Activated naive CD8-positive, alpha-beta T cell treated with anti-CD3 and anti-CD28 coated beads, Interleukin-2, amount 10 ng/mL, durations not matched to agents 7 days and 5 days (primary cell): ENCODE data around the gene STX8. TPM values are rescaled to one million over a fixed set of nuclear protein-coding genes. Genes with fewer than 3 reads are reported as not detected.
A peak's percentile ranks its signal among the peaks of the same experiment; 100 is the strongest.
"Not testable (repeated sequence)": the region's sequence is repeated elsewhere in the genome, so short reads cannot be mapped to it uniquely, and the experiment has no call there.

Source experiments
- ATAC-seq: fragments of 150-1000 bp; cut with Tn5 transposase; one replicate; pipeline ENCODE4 v1.10.0; 2021; ENCODE audit warnings: low read depth, moderate library complexity
- POLR2A ChIA-PET: fragments of 350-600 bp; sonication (Branson Sonifier 250); formaldehyde crosslinking; loops from one replicate; lab custom pipeline; 2021; ENCODE audit warnings: antibody characterized with exemption; lab: Charles Lee
- DNase-seq: peaks from one replicate; pipeline ENCODE4 v3.0.0; 2021
- H3K27ac Mint-ChIP-seq: one replicate; pipeline ENCODE4 v1.8.0; 2022; ENCODE audit warnings: mild to moderate bottlenecking, mixed read lengths
- H3K27me3 Mint-ChIP-seq: one replicate; pipeline ENCODE4 v1.8.0; 2022; ENCODE audit warnings: mild to moderate bottlenecking, moderate library complexity, mixed read lengths
- H3K36me3 Mint-ChIP-seq: one replicate; pipeline ENCODE4 v1.8.0; 2021; ENCODE audit warnings: mild to moderate bottlenecking, mixed read lengths
- H3K4me1 Mint-ChIP-seq: one replicate; pipeline ENCODE4 v1.8.0; 2021; ENCODE audit warnings: mixed read lengths
- H3K4me3 Mint-ChIP-seq: one replicate; pipeline ENCODE4 v1.8.0; 2022; ENCODE audit warnings: mild to moderate bottlenecking, moderate library complexity, mixed read lengths
- H3K9me3 Mint-ChIP-seq: one replicate; pipeline ENCODE4 v1.8.0; 2021; ENCODE audit warnings: mixed read lengths
- total RNA-seq, 2 experiments: library from RNA; stranded (reverse); gene quantifications; one replicate each; pipeline ENCODE4 v1.2.3, GENCODE V29; 2021

Gene STX8
- total RNA-seq, 2 experiments from 2014 or later, result 62.6 to 68.9 TPM

- Mint-ChIP-seq H3K9me3 (no peaks in the 10 kb centered on the region), H3K27ac (peak within 1 kb of the TSS; percentile 87), H3K4me1 (peaks cover 12% of the 10 kb centered on the region), H3K27me3 (peaks cover 3% of the 10 kb centered on the region), H3K4me3 (peak within 1 kb of the TSS; percentile 100), H3K36me3 (peaks cover 2% of the 10 kb centered on the region)
- ATAC-seq, result peak; percentile 64
- DNase-seq, result peak; percentile 73
- POLR2A ChIA-PET, result interaction anchor here (0.8 to 1.3 kb wide), 2 partner anchors 106 to 1193 kb away, joined by 3 to 5 read pairs; no protein-coding TSS in a partner anchor
Observed at GRCh38 chr17:9576521-9577372, 1.1 kb upstream of the STX8 start, which contains the start of gene CFAP52. Gene CFAP52 (plus strand): TSS chr17:9576642. CDS start chr17:9576696, 54 bp downstream.

DNA sequence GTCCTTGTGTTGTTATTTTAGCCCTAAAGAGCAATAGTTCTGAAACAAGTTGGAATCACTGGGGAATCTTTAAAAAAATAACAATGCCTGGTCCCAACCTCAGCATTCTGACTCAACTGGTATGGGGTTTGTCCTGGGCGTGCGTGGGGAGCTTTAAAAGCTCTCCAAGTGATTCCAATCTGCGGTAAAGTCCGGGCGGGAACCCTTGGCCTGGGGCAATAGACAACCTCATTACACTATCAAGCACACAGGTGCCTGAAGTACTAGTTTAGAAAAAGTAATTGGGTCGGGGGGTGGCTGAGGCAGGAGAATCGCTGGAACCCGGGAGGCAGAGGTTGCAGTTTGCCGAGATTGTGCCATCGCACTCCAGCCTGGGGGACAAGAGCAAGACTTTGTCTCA, 4.4 kb downstream of the STX8 start:
- peaks cover 12% of the 10 kb centered on the region for H3K36me3 Mint-ChIP-seq
- POLR2A ChIA-PET, result no interaction called here
- H3K4me3 Mint-ChIP-seq, result no peak overlapping the region
- no peak for ATAC-seq
- H3K27me3 Mint-ChIP-seq, result no peaks in the 10 kb centered on the region
- peaks cover 8% of the 10 kb centered on the region for H3K4me1 Mint-ChIP-seq
- DNase-seq, result no peak
- H3K27ac Mint-ChIP-seq, result no peak overlapping the region
- H3K9me3 Mint-ChIP-seq, result no peaks in the 10 kb centered on the region

DNA sequence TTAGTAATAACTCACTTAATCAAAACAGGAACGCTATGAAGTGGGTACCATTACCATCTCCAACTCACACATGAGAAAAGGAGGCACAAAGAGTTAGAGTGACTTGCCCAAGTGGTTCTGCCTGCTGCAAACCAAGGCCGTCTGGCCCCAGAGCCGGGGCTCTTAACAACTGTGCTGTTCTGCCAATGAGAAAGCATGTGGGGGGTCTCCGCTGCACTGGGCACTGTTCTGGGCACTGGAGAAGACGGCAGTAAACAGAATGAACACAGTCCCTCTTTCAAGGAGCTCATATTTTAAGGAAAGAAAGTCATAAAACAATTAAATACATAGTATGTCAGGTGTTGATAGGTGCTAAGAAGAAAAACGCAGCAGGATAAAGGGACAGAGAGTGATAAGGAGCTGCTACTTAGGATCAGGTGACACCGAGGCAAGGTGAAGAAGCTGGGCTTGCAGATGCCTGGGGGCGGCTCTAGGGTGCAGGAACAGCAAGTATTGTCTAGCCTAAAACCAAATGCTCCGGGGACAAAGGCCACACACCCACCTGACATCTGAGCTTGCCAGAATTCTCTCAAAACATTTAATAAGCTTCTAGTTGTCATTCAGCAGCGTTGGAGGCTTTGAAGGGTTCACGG, 6.5 kb downstream of the STX8 start:
- POLR2A ChIA-PET, result interaction anchor here (0.6 kb wide), 1 partner anchor 629 kb away, joined by 5 read pairs; the partner anchor contains the start of gene GAS7

GRCh38 chr17:9568004-9568403, 7.6 kb downstream of the STX8 start:
- Mint-ChIP-seq H3K27me3 (no peaks in the 10 kb centered on the region), H3K36me3 (peaks cover 27% of the 10 kb centered on the region), H3K27ac (no peak overlapping the region), H3K9me3 (no peaks in the 10 kb centered on the region), H3K4me3 (no peak overlapping the region), H3K4me1 (peaks cover 17% of the 10 kb centered on the region)
- no peak for ATAC-seq
- POLR2A ChIA-PET, result no interaction called here
- no peak for DNase-seq

More for the DNA sequence above, 6.5 kb downstream of the STX8 start:
- ATAC-seq (no peak), DNase-seq (no peak)
- Mint-ChIP-seq H3K4me3 (no peak overlapping the region), H3K36me3 (peaks cover 20% of the 10 kb centered on the region), H3K4me1 (peaks cover 14% of the 10 kb centered on the region), H3K27me3 (no peaks in the 10 kb centered on the region), H3K27ac (no peak overlapping the region), H3K9me3 (no peaks in the 10 kb centered on the region)

GRCh38 chr17:9566739-9567138, 8.9 kb downstream of the STX8 start:
- H3K27me3 Mint-ChIP-seq, DNase-seq, H3K9me3 Mint-ChIP-seq, ATAC-seq, H3K27ac Mint-ChIP-seq, POLR2A ChIA-PET, H3K4me3 Mint-ChIP-seq: not testable (repeated sequence)
- Mint-ChIP-seq H3K4me1 (peaks cover 17% of the 10 kb centered on the region), H3K36me3 (peaks cover 34% of the 10 kb centered on the region)

DNA sequence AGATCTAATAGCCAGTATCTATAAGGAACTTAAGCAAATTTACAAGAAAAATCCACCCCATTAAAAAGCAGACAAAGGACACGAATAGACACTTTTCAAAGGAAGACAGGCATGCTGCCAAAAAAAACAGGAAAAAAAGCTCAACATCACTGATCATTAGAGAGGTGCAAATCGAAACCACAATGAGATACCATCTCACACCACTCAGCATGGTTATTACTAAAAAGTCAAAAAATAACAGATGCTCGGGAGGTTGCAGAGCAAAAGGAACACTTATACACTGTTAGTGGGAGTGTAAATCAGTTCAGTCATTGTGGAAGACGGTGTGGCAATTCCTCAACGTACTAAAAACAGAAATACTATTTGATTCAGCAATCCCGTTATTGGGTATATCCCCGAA, 9.6 kb downstream of the STX8 start:
- DNase-seq, result no peak
- Mint-ChIP-seq H3K4me3 (no peak overlapping the region), H3K9me3 (no peaks in the 10 kb centered on the region), H3K36me3 (peaks cover 34% of the 10 kb centered on the region), H3K4me1 (peaks cover 17% of the 10 kb centered on the region), H3K27me3 (no peaks in the 10 kb centered on the region), H3K27ac (no peak overlapping the region)
- POLR2A ChIA-PET, result interaction anchor here (1.1 kb wide), 1 partner anchor 9 kb away, joined by 3 read pairs; no protein-coding TSS in a partner anchor
- ATAC-seq, result no peak

DNA sequence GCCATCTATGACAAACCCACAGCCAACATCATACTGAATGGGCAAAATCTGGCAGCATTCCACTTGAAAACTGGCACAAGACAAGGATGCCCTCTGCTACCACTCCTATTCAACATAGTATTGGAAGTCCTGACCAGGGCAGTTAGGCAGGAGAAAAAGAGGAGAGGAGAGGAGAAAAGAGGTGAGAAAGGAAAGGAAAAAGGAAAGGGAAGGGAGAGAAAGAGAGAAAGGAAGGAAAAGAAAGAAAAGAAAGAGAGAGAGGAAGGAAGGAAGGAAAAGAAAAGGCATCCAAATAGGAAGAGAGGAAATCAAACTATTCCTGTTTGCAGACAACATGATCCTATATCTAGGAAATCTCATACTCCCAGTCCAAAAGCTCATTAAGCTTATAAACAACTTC, 11.5 kb downstream of the STX8 start:
- POLR2A ChIA-PET, result no interaction called here
- Mint-ChIP-seq H3K4me3 (no peak overlapping the region), H3K9me3 (no peaks in the 10 kb centered on the region), H3K4me1 (peaks cover 17% of the 10 kb centered on the region), H3K36me3 (peaks cover 34% of the 10 kb centered on the region), H3K27me3 (no peaks in the 10 kb centered on the region), H3K27ac (no peak overlapping the region)
- DNase-seq (no peak), ATAC-seq (no peak)

- DNase-seq (no peak), ATAC-seq (no peak)
- H3K27ac Mint-ChIP-seq, result no peak overlapping the region
- H3K9me3 Mint-ChIP-seq, result no peaks in the 10 kb centered on the region
- peaks cover 7% of the 10 kb centered on the region for H3K36me3 Mint-ChIP-seq
- no peaks in the 10 kb centered on the region for H3K27me3 Mint-ChIP-seq
- POLR2A ChIA-PET, result no interaction called here
- peaks cover 2% of the 10 kb centered on the region for H3K4me1 Mint-ChIP-seq
- H3K4me3 Mint-ChIP-seq, result no peak overlapping the region
Observed at GRCh38 chr17:9557857-9558256, 17.8 kb downstream of the STX8 start.

GRCh38 chr17:9557161-9557755, 18.4 kb downstream of the STX8 start:
- Mint-ChIP-seq H3K36me3 (peaks cover under 1% of the 10 kb centered on the region), H3K4me3 (no peak overlapping the region), H3K9me3 (no peaks in the 10 kb centered on the region), H3K4me1 (peaks cover 2% of the 10 kb centered on the region), H3K27ac (no peak overlapping the region), H3K27me3 (no peaks in the 10 kb centered on the region)
- POLR2A ChIA-PET, result no interaction called here
- ATAC-seq, result no peak
- no peak for DNase-seq

GRCh38 chr17:9554715-9555114, 20.9 kb downstream of the STX8 start:
- H3K36me3 Mint-ChIP-seq, DNase-seq, H3K4me3 Mint-ChIP-seq, ATAC-seq, H3K4me1 Mint-ChIP-seq, H3K27ac Mint-ChIP-seq, H3K9me3 Mint-ChIP-seq, H3K27me3 Mint-ChIP-seq: not testable (repeated sequence)
- POLR2A ChIA-PET, result interaction anchor here (0.7 kb wide), 1 partner anchor 1876 kb away, joined by 3 read pairs; no protein-coding TSS in a partner anchor

- Mint-ChIP-seq H3K9me3 (no peaks in the 10 kb centered on the region), H3K27ac (no peak overlapping the region), H3K4me3 (no peak overlapping the region), H3K27me3 (no peaks in the 10 kb centered on the region), H3K4me1 (peaks cover 2% of the 10 kb centered on the region), H3K36me3 (no peaks in the 10 kb centered on the region)
- DNase-seq (no peak), ATAC-seq (no peak)
- POLR2A ChIA-PET, result no interaction called here
Observed at GRCh38 chr17:9553596-9553995, 22.0 kb downstream of the STX8 start.

DNA sequence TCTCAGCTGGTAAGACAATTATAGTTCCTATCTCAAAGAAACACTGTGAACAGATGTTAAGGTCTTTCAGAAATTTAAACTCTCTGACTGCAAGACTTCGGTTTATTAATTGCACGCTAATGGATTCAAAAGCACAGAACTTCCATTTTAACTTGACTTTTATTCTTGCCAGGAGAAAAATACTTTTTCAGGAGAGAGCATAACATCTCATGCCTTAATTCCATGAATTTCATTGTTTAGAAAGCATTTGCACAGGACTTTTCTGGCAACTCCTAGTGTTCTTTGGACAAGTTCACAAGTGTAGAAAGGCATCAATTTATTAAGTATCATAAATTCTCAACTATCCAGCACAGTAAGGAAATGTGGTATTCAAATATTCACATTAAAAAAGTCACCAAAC, 22.4 kb downstream of the STX8 start:
- Mint-ChIP-seq H3K27ac (no peak overlapping the region), H3K27me3 (no peaks in the 10 kb centered on the region), H3K36me3 (no peaks in the 10 kb centered on the region), H3K4me3 (no peak overlapping the region), H3K9me3 (no peaks in the 10 kb centered on the region), H3K4me1 (peaks cover 2% of the 10 kb centered on the region)
- ATAC-seq (no peak), DNase-seq (no peak)
- POLR2A ChIA-PET, result no interaction called here

- Mint-ChIP-seq H3K27ac (no peak overlapping the region), H3K36me3 (peaks cover 9% of the 10 kb centered on the region), H3K4me1 (peaks cover 2% of the 10 kb centered on the region), H3K4me3 (no peak overlapping the region), H3K27me3 (no peaks in the 10 kb centered on the region), H3K9me3 (no peaks in the 10 kb centered on the region)
- POLR2A ChIA-PET, result no interaction called here
- no peak for ATAC-seq
- DNase-seq, result no peak
Observed at GRCh38 chr17:9549215-9549614, 26.4 kb downstream of the STX8 start.
